GM10248 (cell line): ENCODE measurements around the gene IER3IP1.

Experiments
- CTCF ChIA-PET: fragments of 300-600 bp; sonication (Branson Sonifier 250); formaldehyde crosslinking; extraction: SDS; loops from one replicate; lab custom pipeline; 2021; ENCODE audit warnings: antibody characterized with exemption; lab: Yijun Ruan, JAX
- POLR2A ChIA-PET: fragments of 350-650 bp; sonication (Branson Sonifier 250); formaldehyde crosslinking; extraction: SDS; loops from one replicate; lab custom pipeline; 2020; ENCODE audit warnings: antibody characterized with exemption; lab: Yijun Ruan, JAX
- DNase-seq: peaks from one replicate; pipeline ENCODE4 v3.0.0; 2012; ENCODE audit errors: extremely low spot score
- CTCF ChIP-seq: IDR thresholded peaks from 2 replicates; pipeline ENCODE4 v1.5.1; 2012; ENCODE audit warnings: mild to moderate bottlenecking, low read depth; ENCODE audit errors: extremely low read depth, missing control alignments, control extremely low read depth

IER3IP1 gene

GRCh38 chr18:47150029-47150823, 25.9 kb downstream of the IER3IP1 start, which contains the start of gene HDHD2:
HDHD2 (minus strand) TSS chr18:47150500; CDS start chr18:47136439, 14,061 bp downstream.
- ChIA-PET POLR2A (interaction anchor here (0.5 to 1.5 kb wide), 3 partner anchors 10 to 781 kb away, joined by 3 to 5 read pairs (median 3); no protein-coding TSS in a partner anchor), CTCF (interaction anchor here (0.6 to 1.8 kb wide), 11 partner anchors 12 to 61 kb away, joined by 3 to 7 read pairs (median 3); no protein-coding TSS in a partner anchor)
- DNase-seq = peak; percentile 88
- TF ChIP-seq CTCF = no peak

- ChIA-PET CTCF (interaction anchor here (0.8 to 1.8 kb wide), 9 partner anchors 14 to 60 kb away, joined by 3 to 7 read pairs (median 3); no protein-coding TSS in a partner anchor), POLR2A (interaction anchor here (1.1 kb wide), 1 partner anchor 10 kb away, joined by 3 read pairs; no protein-coding TSS in a partner anchor)
- no peak for TF ChIP-seq CTCF
- DNase-seq = no peak
Observed at GRCh38 chr18:47149457-47150028, 26.6 kb downstream of the IER3IP1 start.

- TF ChIP-seq CTCF = no peak
- POLR2A ChIA-PET = no interaction called here
- CTCF ChIA-PET = no interaction called here
- DNase-seq = no peak
Observed at GRCh38 chr18:47146206-47146605, 30.0 kb downstream of the IER3IP1 start.

- no peak for DNase-seq
- TF ChIP-seq CTCF = no peak
- CTCF ChIA-PET = no interaction called here
- POLR2A ChIA-PET = no interaction called here
Observed at GRCh38 chr18:47143899-47144485, 32.2 kb downstream of the IER3IP1 start.

- no peak for TF ChIP-seq CTCF
- ChIA-PET POLR2A (no interaction called here), CTCF (interaction anchor here (1.0 kb wide), 1 partner anchor 15 kb away, joined by 3 read pairs; no protein-coding TSS in a partner anchor)
- DNase-seq = no peak
Observed at GRCh38 chr18:47143153-47143552, 33.0 kb downstream of the IER3IP1 start.

GRCh38 chr18:47141289-47141688, 34.9 kb downstream of the IER3IP1 start:
- CTCF ChIA-PET = no interaction called here
- TF ChIP-seq CTCF = no peak
- POLR2A ChIA-PET = no interaction called here
- no peak for DNase-seq
